Measurements from ENCODE around the gene ITFG2. TPM values are rescaled to one million over a fixed set of nuclear protein-coding genes. Genes with fewer than 3 reads are reported as not detected.

ITFG2 gene
- total RNA-seq, 1 donor from 2014 or later = 90.6 TPM

- intact Hi-C loops (cut with micrococcal nuclease) = loop anchor here (1.0 to 10.0 kb wide), 4 partner anchors 17 to 1480 kb away; partner anchors contain the start of genes CCND2, FOXM1, ITFG2 and RHNO1
Measured at GRCh38 chr12:2794736-2795289, 17.7 kb upstream of the ITFG2 start, which contains the start of gene FKBP4. Gene FKBP4 (plus strand): TSS chr12:2794970. CDS start chr12:2795140, 170 bp downstream.

GRCh38 chr12:2795291-2796186 is 16.9 kb upstream of the ITFG2 start:
- Mint-ChIP-seq H3K27ac (peak overlapping the region; percentile 79), H3K36me3 (ENCODE audit: low read depth) (peaks cover 46% of the 10 kb centered on the region), H3K27me3 (no peaks in the 10 kb centered on the region), H3K4me3 (peak overlapping the region; percentile 89), H3K9me3 (no peaks in the 10 kb centered on the region), H3K4me1 (peaks cover 20% of the 10 kb centered on the region)
- peak; percentile 78 for DNase-seq
- ChIA-PET CTCF (interaction anchor here (0.6 to 3.0 kb wide), 3 partner anchors 11 to 104 kb away, joined by 3 to 7 read pairs (median 4); no protein-coding TSS in a partner anchor), POLR2A (interaction anchor here (0.7 to 4.7 kb wide), 11 partner anchors 9 to 104 kb away, joined by 3 to 36 read pairs (median 4); partner anchors contain the start of genes FOXM1, ITFG2, RHNO1 and TULP3)
- TF ChIP-seq, protein P1, sequence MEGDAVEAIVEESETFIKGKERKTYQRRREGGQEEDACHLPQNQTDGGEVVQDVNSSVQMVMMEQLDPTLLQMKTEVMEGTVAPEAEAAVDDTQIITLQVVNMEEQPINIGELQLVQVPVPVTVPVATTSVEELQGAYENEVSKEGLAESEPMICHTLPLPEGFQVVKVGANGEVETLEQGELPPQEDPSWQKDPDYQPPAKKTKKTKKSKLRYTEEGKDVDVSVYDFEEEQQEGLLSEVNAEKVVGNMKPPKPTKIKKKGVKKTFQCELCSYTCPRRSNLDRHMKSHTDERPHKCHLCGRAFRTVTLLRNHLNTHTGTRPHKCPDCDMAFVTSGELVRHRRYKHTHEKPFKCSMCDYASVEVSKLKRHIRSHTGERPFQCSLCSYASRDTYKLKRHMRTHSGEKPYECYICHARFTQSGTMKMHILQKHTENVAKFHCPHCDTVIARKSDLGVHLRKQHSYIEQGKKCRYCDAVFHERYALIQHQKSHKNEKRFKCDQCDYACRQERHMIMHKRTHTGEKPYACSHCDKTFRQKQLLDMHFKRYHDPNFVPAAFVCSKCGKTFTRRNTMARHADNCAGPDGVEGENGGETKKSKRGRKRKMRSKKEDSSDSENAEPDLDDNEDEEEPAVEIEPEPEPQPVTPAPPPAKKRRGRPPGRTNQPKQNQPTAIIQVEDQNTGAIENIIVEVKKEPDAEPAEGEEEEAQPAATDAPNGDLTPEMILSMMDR (IDR thresholded peaks at IDR 0.05) = no peak
- intact Hi-C loops (cut with micrococcal nuclease) = loop anchor here (1.0 to 10.0 kb wide), 4 partner anchors 17 to 1479 kb away; partner anchors contain the start of genes CCND2, FOXM1, ITFG2 and RHNO1
- ATAC-seq (ENCODE audit: low read depth) = peak; percentile 70

More at GRCh38 chr12:2794736-2795289, 17.7 kb upstream of the ITFG2 start, which contains the start of gene FKBP4:
- TF ChIP-seq, protein P1 (IDR thresholded peaks at IDR 0.05) = no peak
- POLR2A ChIA-PET = interaction anchor here (0.6 to 4.7 kb wide), 5 partner anchors 11 to 104 kb away, joined by 3 to 36 read pairs (median 4); partner anchors contain the start of genes ITFG2 and TULP3
- peak within 1 kb of the TSS; percentile 81 for H3K27ac Mint-ChIP-seq
- CTCF ChIA-PET = interaction anchor here (1.0 kb wide), 1 partner anchor 19 kb away, joined by 3 read pairs; no protein-coding TSS in a partner anchor
- H3K4me1 Mint-ChIP-seq = peaks cover 20% of the 10 kb centered on the region
- DNase-seq (peak; percentile 85), ATAC-seq (ENCODE audit: low read depth) (peak; percentile 89)
- H3K9me3 Mint-ChIP-seq = no peaks in the 10 kb centered on the region
- H3K36me3 Mint-ChIP-seq (ENCODE audit: low read depth) = peaks cover 39% of the 10 kb centered on the region
- H3K27me3 Mint-ChIP-seq = no peaks in the 10 kb centered on the region
- peak within 1 kb of the TSS; percentile 89 for H3K4me3 Mint-ChIP-seq

DNA sequence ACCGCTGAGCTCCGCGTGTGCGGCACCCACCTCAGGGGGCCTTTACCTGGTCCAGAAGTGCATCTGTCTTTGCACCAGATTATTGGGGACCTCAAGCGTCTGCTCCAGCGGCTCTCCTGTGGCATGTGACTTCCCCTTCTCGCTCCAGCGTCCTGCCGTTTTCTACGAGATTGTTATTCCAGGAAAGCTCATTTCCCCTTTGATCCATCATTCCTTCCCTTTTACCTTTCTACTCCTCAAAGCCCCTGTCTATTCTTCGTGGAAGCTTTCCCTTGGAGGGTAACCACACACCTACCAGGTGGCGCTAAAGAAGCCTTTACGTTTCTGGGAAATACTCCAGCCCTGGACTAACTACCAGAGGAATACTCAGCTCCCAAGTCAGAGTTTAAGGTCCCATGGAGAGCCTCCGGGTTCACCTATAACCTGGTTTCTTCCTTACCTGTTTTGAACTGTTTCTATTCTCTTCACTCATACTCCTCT is 16.2 kb upstream of the ITFG2 start:
- TF ChIP-seq, protein P1 (IDR thresholded peaks at IDR 0.05) = no peak
- peaks cover 53% of the 10 kb centered on the region for H3K36me3 Mint-ChIP-seq (ENCODE audit: low read depth)
- ATAC-seq (ENCODE audit: low read depth) (no peak), DNase-seq (no peak)
- peaks cover 20% of the 10 kb centered on the region for H3K4me1 Mint-ChIP-seq
- intact Hi-C loops (cut with micrococcal nuclease) = loop anchor here (10.0 kb wide), 1 partner anchor 1479 kb away; the partner anchor contains the start of gene CCND2
- peak overlapping the region; percentile 89 for H3K4me3 Mint-ChIP-seq
- POLR2A ChIA-PET = interaction anchor here (0.7 to 4.7 kb wide), 9 partner anchors 8 to 105 kb away, joined by 3 to 36 read pairs (median 4); partner anchors contain the start of genes FOXM1, ITFG2, RHNO1 and TULP3
- CTCF ChIA-PET = interaction anchor here (1.0 to 3.0 kb wide), 2 partner anchors 12 to 105 kb away, joined by 3 to 7 read pairs; no protein-coding TSS in a partner anchor
- H3K9me3 Mint-ChIP-seq = no peaks in the 10 kb centered on the region
- H3K27me3 Mint-ChIP-seq = no peaks in the 10 kb centered on the region
- peak overlapping the region; percentile 79 for H3K27ac Mint-ChIP-seq

DNA sequence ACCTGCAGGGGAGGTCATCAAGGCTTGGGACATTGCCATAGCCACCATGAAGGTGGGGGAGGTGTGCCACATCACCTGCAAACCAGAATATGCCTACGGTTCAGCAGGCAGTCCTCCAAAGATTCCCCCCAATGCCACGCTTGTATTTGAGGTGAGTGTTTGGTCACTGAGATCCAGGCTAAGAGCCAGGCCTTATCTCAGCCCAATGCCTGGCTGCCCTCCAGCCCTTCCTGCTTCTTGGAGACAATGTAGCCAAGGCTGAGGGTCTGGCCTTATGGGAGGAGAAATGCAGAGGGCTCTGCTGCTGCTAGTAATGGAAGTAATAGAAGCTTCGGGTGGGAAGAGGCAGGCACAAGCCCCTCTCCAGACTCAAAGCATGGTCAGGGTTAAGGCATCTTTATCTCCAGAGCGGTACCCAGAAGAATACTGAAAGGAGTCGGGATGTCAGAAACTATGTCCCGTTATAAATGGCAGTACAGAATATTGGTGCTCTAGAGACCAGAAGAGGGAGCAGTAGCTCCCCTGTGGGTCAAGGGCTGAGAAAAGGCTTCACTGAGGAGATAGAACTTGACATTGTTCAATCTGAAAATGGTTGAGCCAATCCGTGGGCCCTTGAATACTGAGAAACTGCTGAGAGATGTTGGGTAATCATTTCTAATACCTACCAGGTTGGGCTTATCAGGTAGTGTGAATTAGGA is 14.6 kb upstream of the ITFG2 start:
- intact Hi-C loops (cut with micrococcal nuclease) = loop anchor here (10.0 kb wide), 1 partner anchor 1477 kb away; the partner anchor contains the start of gene CCND2
- DNase-seq (no peak), ATAC-seq (ENCODE audit: low read depth) (no peak)
- TF ChIP-seq, protein P1 (IDR thresholded peaks at IDR 0.05) = no peak
- ChIA-PET POLR2A (interaction anchor here (0.7 to 4.7 kb wide), 2 partner anchors 14 to 15 kb away, joined by 3 to 36 read pairs; partner anchors contain the start of gene ITFG2), CTCF (interaction anchor here (3.0 kb wide), 1 partner anchor 14 kb away, joined by 7 read pairs; no protein-coding TSS in a partner anchor)
- Mint-ChIP-seq H3K27ac (no peak overlapping the region), H3K9me3 (no peaks in the 10 kb centered on the region), H3K4me1 (peaks cover 22% of the 10 kb centered on the region), H3K4me3 (no peak overlapping the region), H3K36me3 (ENCODE audit: low read depth) (peaks cover 69% of the 10 kb centered on the region), H3K27me3 (no peaks in the 10 kb centered on the region)

Measured in activated B cell treated with CpG ODN at 0.5 μM for 24 hours (primary cell).